Right ventricle myocardium inferior (tissue), 1 donor: Measurements from ENCODE around the gene PCDH1. TPM values are rescaled to one million over a fixed set of nuclear protein-coding genes. Genes with fewer than 3 reads are reported as not detected.

Experiments
- ATAC-seq: fragments of 200-7000 bp; cut with Tn5 transposase; one replicate; pipeline ENCODE4 v1.9.1; 2020; ENCODE audit warnings: mild to moderate bottlenecking, moderate library complexity
- DNase-seq: peaks from one replicate; pipeline ENCODE4 v3.0.0; 2021; ENCODE audit errors: missing footprints
- intact Hi-C: fragments of 100-400 bp; cut with DNase I; formaldehyde crosslinking; loops from one replicate; pipeline ENCODE4 v1.11.0; 2022
- total RNA-seq: library from RNA; stranded (reverse); fragmentation: NEBNext Ultra II Directional; extraction: Animal tissue kit (Norgen Biotek cat#: 25700); gene quantifications from one replicate; pipeline ENCODE4 v1.2.1, GENCODE V29; 2021
- donor health status: DM: no; HTN: yes; CAD: no; lungs with severe emphysema.

PCDH1 gene
- total RNA-seq, 1 donor from 2014 or later: 21.0 TPM

DNA sequence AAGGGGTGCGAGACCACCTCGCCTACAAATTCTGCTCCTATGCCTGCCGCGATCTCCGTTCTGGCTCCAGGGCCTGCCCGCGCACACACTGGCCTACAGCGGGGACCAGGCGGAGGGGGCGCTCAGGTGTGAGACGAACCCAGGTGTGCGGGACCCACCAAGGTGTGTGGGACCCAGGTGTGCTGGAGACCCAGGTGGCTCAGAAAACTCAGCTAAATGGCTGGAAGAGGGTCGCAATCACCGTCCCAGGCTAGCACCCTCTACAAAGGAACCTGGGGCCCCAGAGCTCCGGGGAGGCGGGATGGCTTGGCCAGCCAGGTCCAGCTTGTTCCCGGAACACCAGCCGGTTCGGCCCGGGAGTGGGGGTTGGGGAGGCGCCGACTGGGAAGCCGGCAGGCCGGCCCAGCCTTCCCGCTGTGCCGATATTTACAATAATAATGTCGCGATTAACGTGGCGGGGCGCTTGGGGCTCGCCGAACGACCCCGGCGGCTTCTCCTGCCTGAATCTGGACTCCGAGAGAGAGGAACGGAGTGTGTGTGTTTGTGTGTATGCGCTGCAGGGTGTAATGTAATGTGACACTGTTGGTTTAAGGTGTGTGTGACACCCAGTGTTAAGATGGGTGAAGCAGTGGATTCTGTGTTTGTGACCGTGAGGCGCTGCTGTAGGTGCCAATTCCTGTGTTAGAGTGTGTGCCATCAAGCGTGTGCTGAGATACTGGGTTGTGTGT lies 1.4 kb downstream of the PCDH1 start:
- ATAC-seq (no peak), DNase-seq (no peak)
- intact Hi-C loops: loop anchor here (5.0 kb wide), 2 partner anchors 39 to 69 kb away; no protein-coding TSS in a partner anchor

DNA sequence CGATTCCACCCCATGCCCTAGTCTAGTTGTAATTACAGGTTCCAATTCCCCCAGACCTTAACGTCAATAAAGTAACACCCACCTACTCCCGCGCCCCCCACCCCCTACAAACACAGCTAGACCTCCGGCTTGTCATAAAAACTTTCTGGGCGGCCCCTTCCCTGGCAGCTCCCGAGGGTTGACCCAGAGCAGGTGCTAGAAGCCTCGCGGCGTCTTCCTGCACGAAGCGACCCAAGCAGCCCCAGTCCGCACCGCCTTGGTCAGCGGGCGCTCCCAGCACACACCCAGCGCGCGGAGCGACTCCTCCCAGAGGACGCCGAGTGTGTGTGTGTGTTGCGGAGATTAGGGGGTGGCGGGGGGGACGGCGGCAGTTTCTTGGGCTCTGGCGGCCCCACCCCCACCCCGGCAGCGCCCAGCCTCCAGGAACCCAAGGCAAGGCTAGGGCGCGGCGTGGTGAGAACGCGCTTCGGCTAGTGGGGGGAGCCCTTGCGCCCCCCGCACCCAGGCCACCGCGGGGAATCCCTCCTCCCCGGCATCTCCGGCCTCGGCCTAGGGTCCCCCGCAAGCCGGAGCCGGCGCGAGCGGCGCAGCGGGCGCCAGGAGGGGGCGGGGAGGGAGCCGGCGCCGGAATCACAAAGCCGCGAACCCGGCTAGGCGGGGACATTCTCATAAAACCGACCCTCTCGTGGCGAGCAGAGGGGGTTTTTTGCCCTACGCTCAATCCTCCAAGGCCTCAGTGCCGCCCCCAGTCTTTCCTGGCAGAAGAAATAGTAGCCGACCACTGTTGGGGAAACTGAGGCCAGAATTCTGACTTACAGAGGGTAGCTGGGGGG lies 2.2 kb downstream of the PCDH1 start:
- intact Hi-C loops: loop anchor here (5.0 kb wide), 2 partner anchors 39 to 69 kb away; no protein-coding TSS in a partner anchor
- no peak for ATAC-seq
- DNase-seq: no peak

GRCh38 chr5:141875022-141875740 lies 3.0 kb downstream of the PCDH1 start:
- ATAC-seq (no peak), DNase-seq (no peak)
- intact Hi-C loops: loop anchor here (5.0 kb wide), 2 partner anchors 38 to 68 kb away; no protein-coding TSS in a partner anchor

DNA sequence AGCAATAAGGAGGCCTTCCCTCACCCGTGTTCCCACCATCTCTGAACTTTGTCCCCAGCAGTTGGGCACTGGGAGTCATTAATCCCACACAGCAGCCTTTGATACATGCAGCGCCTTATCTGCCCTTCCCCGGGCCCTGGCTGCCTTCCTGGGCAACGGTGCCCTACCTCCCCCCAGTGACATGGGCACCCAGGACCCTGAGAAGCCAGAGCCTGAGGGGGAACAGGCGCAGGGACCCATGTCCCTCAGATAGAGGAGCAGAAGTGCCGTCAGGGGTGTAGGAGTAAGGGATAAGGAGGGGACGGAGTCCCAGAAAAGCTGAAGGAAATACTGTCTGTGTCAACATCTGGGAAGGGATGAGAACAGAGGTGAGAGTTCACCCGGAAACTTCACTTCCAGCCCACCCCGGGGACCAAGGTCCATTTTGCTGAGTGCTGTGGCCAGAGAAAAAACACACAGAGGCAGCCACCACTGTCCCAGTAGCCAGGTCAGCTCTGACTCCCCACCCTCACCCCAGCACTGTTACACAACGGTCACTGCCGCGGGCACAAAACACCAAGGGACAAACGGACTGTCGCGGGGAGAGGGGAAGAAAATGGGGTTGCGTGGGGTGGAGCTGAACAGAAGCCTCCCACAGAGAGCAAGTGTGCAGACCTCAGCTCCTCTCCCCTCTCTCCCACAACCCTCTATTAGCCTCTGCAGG lies 3.8 kb downstream of the PCDH1 start:
- intact Hi-C loops: no loop called here
- no peak for DNase-seq
- ATAC-seq: no peak

DNA sequence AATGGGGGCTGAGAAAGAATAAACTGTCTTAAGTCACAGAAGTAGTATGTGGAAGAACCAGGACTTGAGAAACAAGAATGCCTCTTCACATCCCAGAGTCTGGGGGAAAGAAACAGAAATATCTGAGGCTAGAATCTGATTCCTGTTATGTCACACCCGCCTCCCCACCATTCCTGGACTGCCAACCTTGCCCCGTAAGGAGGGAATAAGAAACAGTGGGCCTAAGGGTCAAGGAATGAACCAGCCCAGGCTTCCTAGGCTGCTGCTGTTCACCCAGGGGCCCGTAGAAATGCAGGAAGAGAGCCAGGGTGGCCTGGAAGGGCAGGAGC lies 4.3 kb downstream of the PCDH1 start:
- ATAC-seq: no peak
- DNase-seq: no peak
- intact Hi-C loops: no loop called here

GRCh38 chr5:141872496-141873356 lies 5.5 kb downstream of the PCDH1 start:
- intact Hi-C loops: no loop called here

DNA sequence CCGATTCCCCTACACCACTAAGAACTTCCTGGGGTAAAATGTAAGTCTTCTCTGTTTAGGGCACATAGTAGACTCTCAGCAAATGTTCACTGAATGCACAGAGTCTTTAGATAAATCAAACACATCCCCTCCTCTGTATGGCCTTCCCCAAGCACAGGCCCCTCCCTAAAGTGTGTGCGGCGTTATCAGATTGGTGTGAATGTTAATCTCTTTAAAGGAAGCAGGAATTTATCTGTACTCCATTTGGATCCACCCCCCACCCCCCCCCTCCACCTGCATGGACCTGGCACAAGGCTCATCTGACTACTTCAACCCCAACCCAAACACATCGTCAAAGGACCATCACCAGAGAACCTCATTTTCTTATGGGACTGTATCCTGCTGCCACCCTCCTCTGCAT lies 6.3 kb downstream of the PCDH1 start:
- DNase-seq (no peak), ATAC-seq (no peak)
- intact Hi-C loops: no loop called here

More at GRCh38 chr5:141872496-141873356, 5.5 kb downstream of the PCDH1 start:
- ATAC-seq: no peak
- no peak for DNase-seq

GRCh38 chr5:141870871-141871270 lies 7.3 kb downstream of the PCDH1 start:
- ATAC-seq: no peak
- DNase-seq: no peak
- intact Hi-C loops: no loop called here

DNA sequence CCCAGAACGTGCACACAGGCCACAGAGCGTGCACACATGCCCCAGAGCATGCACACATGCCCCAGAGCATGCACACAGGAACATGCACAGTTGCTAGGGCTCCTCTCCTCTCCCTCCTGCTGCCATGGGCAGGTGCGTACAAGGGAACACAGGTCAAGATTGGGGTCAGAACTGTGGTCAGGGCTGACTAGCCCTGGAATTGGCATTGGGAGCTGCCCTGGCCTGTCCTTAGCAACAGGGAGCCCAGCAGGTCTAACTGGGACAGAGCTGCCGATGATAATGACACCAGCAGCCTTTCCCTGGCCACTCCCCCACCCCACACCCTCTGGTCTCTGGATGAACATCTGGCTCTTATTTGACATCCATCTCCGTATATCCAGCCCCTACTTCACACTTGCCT lies 8.0 kb downstream of the PCDH1 start:
- no peak for ATAC-seq
- DNase-seq: no peak
- intact Hi-C loops: no loop called here

DNA sequence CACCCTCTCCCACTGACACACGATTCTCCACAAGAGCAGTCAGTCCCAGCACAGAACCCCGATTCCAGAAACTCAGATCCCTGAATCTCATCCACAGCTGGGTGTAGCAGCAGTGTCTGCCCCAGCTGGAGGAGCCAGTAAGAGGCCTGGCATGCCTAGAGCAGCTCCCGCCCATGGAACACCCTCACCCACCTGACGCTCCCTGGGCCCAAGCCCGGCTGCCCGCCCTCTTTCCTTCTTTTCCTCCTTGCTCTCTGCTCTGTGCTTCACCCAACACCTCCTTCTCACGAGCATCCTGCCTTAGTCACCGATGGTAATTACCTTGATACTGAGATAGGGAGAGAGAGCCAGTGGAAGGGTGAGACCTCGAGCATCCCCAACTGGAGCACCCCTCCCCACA lies 8.7 kb downstream of the PCDH1 start:
- intact Hi-C loops: no loop called here
- ATAC-seq (no peak), DNase-seq (no peak)

DNA sequence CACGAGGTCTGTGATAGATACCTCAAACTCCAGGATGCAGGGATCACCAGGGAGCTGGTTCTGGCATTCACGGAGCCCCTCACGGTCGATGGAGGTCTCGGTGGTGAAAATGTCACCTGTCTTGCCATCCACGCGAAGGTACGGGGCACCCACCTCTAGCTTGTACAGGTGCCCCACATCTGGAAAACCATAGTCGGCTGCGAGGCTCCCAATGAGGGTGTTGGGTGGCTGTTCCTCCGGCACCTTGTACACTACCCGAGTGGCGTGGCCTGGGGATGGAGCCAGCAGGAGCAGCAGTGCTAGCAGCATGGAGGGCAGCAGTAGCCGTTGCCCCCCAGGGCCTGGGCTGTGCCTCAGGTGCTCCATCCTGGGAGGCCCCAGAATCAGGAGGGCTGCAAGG lies 9.2 kb downstream of the PCDH1 start:
- ATAC-seq (no peak), DNase-seq (no peak)
- intact Hi-C loops: no loop called here

DNA sequence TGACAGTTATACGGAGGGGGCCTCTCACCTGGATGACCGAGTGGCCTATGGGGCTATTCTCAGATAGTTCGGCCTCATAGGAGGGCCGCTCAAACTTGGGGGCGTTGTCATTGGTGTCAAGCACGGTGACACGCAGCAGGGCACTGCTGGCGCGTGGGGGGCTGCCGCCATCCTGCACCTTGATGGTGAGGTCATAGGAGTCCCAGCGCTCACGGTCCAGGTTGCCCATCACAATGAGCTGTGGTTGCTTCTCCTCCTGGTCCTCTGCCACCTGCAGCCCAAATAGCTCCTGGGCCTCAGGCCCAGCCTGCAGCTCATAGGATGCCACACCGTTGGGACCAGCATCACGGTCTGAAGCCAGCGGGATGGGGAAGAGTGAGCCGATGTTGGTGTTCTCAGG lies 9.7 kb downstream of the PCDH1 start:
- DNase-seq (no peak), ATAC-seq (no peak)
- intact Hi-C loops: no loop called here

DNA sequence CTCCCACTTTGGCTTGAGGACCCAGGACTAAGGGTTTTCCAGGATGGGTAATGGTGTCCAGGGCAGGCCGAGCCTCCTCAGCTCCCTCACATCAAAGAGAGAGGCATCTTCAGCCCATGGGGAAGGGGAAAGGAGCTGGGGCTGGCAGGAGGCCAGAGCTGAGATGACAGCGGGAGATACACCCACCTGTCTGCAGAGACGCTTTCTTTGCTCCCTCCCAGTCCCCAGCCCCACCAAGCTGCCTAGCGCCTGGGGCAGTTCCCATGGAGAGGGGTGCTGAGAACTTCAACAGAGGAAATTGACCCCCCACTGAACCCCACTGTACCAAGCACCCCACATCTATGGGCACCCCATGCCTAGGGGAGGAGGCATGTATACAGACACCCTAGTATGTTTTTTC lies 10.6 kb downstream of the PCDH1 start:
- DNase-seq (no peak), ATAC-seq (no peak)
- intact Hi-C loops: no loop called here

DNA sequence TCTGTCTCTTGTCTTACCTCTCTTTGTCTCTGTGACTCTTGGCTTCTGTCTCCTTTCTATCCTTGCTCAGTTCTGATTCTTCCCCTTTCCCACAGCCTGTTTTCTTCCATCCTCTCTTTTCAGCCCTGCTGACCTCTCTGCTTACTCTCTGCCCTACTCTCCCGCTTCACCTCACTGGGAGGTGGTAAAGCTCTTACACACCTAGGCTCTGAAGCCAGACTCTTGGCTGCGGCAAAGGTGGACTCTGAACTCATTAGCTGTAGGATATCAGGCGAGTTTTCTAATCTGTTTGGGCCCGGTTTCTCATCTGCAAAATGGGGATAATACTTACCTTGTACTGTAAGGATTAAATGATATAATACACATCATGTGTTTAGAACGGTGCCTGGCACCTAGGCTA lies 11.1 kb downstream of the PCDH1 start:
- intact Hi-C loops: no loop called here
- no peak for DNase-seq
- no peak for ATAC-seq

- intact Hi-C loops: no loop called here
- DNase-seq: no peak
- no peak for ATAC-seq
Measured at GRCh38 chr5:141866096-141866495, 12.1 kb downstream of the PCDH1 start.

GRCh38 chr5:141865406-141865805 lies 12.8 kb downstream of the PCDH1 start:
- ATAC-seq (no peak), DNase-seq (no peak)
- intact Hi-C loops: no loop called here

GRCh38 chr5:141864371-141865370 lies 13.5 kb downstream of the PCDH1 start:
- intact Hi-C loops: no loop called here
- DNase-seq (no peak), ATAC-seq (no peak)
